ENCODE results near the gene ZFYVE27. TPM values are rescaled to one million over a fixed set of nuclear protein-coding genes. Genes with fewer than 3 reads are reported as not detected.

The ZFYVE27 gene
- polyA plus RNA-seq, 3 donors = 6.2 to 31.1 (median 9.7) TPM

DNA sequence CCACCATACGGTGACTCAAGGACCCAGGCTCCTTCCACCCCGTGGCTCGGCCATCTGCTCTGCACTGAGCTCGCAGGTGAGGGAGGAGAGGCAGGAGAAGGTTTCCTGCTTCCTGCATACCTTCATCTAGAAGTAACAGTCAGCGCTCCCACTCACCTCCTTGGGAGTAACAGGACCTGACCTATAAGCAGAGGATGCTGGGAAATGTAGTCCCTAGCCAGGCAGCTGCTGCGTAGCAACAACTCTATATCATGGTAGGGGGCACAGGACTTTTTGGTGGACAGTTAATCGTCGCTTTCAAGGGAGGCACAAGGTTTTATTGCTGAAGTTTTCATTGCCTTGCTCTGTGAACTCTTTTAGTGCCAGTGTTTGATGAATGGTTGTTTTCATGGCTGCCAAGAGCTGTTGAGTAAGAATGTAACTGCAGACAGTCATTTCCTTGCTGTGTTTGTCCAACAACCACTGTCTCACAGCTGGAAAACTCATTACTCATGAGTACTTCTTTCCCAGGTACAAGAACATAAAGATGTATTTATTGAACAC, 10.2 kb upstream of the ZFYVE27 start:
- H3K27me3 Mint-ChIP-seq (ENCODE audit: low read depth in 3 of 3) = peaks cover 0 to 2% (median 0%) of the 10 kb centered on the region in 3 donors
- H3K27ac ChIP-seq (ENCODE audit: low read depth in 1 of 2, low read length in 2 of 2) = no peak overlapping the region
- H3K4me1 Mint-ChIP-seq = peaks cover 16% of the 10 kb centered on the region
- H3K4me3 Mint-ChIP-seq = no peak overlapping the region
- no peaks in the 10 kb centered on the region for H3K79me2 ChIP-seq (ENCODE audit: insufficient read depth, low read length)
- no peaks in the 10 kb centered on the region for H3K36me3 ChIP-seq (replicated peaks in 1 of 2; ENCODE audit: control insufficient read depth in 1 of 2, insufficient read depth in 2 of 2, low read length in 2 of 2)
- H3K9me3 Mint-ChIP-seq = peaks cover 0 to 5% (median 0%) of the 10 kb centered on the region in 7 donors
- intact Hi-C loops (cut with micrococcal nuclease) = no loop called here
- H3K9ac ChIP-seq (ENCODE audit: insufficient read depth, low read length, poor library complexity, severe bottlenecking) = no peak overlapping the region
- no peak overlapping the region for H3K4me3 ChIP-seq (replicated peaks in 1 of 3; ENCODE audit: low read depth in 2 of 3, low read length in 3 of 3)
- no peaks in the 10 kb centered on the region for H3K27me3 ChIP-seq (ENCODE audit: control insufficient read depth in 2 of 2, insufficient read depth in 2 of 2, low read length in 2 of 2)
- peaks cover 3 to 4% of the 10 kb centered on the region in 2 donors for H3K36me3 Mint-ChIP-seq
- peaks cover 15 to 18% of the 10 kb centered on the region in 2 donors for H3K4me1 ChIP-seq (ENCODE audit: control insufficient read depth in 1 of 2, insufficient read depth in 2 of 2, low read length in 2 of 2)
- H4K20me1 ChIP-seq (ENCODE audit: insufficient read depth, low read length) = no peaks in the 10 kb centered on the region
- H3K27ac Mint-ChIP-seq = no peak overlapping the region
- no peak for DNase-seq
- WGBS (ENCODE audit: insufficient coverage) = 92% methylated on average over 3 of the region's 8 CpGs
- no peak overlapping the region for H3K4me2 ChIP-seq (replicated peaks; ENCODE audit: extremely low read depth, low read length, poor library complexity, severe bottlenecking)
- TF ChIP-seq, protein P1, sequence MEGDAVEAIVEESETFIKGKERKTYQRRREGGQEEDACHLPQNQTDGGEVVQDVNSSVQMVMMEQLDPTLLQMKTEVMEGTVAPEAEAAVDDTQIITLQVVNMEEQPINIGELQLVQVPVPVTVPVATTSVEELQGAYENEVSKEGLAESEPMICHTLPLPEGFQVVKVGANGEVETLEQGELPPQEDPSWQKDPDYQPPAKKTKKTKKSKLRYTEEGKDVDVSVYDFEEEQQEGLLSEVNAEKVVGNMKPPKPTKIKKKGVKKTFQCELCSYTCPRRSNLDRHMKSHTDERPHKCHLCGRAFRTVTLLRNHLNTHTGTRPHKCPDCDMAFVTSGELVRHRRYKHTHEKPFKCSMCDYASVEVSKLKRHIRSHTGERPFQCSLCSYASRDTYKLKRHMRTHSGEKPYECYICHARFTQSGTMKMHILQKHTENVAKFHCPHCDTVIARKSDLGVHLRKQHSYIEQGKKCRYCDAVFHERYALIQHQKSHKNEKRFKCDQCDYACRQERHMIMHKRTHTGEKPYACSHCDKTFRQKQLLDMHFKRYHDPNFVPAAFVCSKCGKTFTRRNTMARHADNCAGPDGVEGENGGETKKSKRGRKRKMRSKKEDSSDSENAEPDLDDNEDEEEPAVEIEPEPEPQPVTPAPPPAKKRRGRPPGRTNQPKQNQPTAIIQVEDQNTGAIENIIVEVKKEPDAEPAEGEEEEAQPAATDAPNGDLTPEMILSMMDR (IDR thresholded peaks at IDR 0.05) = no peak
- H2AFZ ChIP-seq (ENCODE audit: insufficient read depth, low read depth, low read length, poor library complexity, severe bottlenecking) = no peak overlapping the region
- H3K9me3 ChIP-seq (replicated peaks in 1 of 2; ENCODE audit: control insufficient read depth in 1 of 2, insufficient read depth in 1 of 2, low read length in 2 of 2) = no peaks in the 10 kb centered on the region

DNA sequence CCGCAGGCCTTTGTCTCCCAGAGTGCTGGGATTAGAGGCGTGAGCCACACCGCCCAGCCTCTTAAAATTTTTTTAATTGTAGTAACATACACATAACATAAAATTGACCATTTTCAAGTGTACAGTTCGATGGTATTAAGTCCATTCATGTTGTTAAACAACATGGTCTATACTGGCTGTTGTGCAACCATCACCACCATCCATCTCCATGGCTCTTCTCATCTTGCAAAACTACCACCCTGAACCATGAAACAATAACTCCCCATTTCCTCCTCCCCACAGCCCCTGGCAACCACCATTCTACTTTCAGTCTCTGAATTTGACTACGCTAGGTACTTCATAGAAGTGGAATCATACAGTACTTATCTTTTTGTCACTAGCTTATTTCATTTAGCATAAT, 7.9 kb upstream of the ZFYVE27 start:
- peaks cover 0 to 5% (median 0%) of the 10 kb centered on the region in 7 donors for H3K9me3 Mint-ChIP-seq
- Histone ChIP-seq H3K27ac (ENCODE audit: low read depth in 1 of 2, low read length in 2 of 2) (no peak overlapping the region), H3K9ac (ENCODE audit: insufficient read depth, low read length, poor library complexity, severe bottlenecking) (no peak overlapping the region), H3K4me1 (ENCODE audit: control insufficient read depth in 1 of 2, insufficient read depth in 2 of 2, low read length in 2 of 2) (peaks cover 14 to 17% of the 10 kb centered on the region in 2 donors), H3K4me2 (replicated peaks; ENCODE audit: extremely low read depth, low read length, poor library complexity, severe bottlenecking) (no peak overlapping the region), H3K4me3 (replicated peaks in 1 of 3; ENCODE audit: low read depth in 2 of 3, low read length in 3 of 3) (no peak overlapping the region), H4K20me1 (ENCODE audit: insufficient read depth, low read length) (no peaks in the 10 kb centered on the region), H3K79me2 (ENCODE audit: insufficient read depth, low read length) (no peaks in the 10 kb centered on the region), H3K27me3 (ENCODE audit: control insufficient read depth in 2 of 2, insufficient read depth in 2 of 2, low read length in 2 of 2) (no peaks in the 10 kb centered on the region), H2AFZ (ENCODE audit: insufficient read depth, low read depth, low read length, poor library complexity, severe bottlenecking) (no peak overlapping the region), H3K36me3 (replicated peaks in 1 of 2; ENCODE audit: control insufficient read depth in 1 of 2, insufficient read depth in 2 of 2, low read length in 2 of 2) (no peaks in the 10 kb centered on the region), H3K9me3 (replicated peaks in 1 of 2; ENCODE audit: control insufficient read depth in 1 of 2, insufficient read depth in 1 of 2, low read length in 2 of 2) (no peaks in the 10 kb centered on the region)
- peaks cover 0 to 2% (median 2%) of the 10 kb centered on the region in 3 donors for H3K27me3 Mint-ChIP-seq (ENCODE audit: low read depth in 3 of 3)
- no peaks in the 10 kb centered on the region for H3K36me3 Mint-ChIP-seq
- intact Hi-C loops (cut with micrococcal nuclease) = no loop called here
- H3K4me1 Mint-ChIP-seq = peaks cover 16% of the 10 kb centered on the region
- TF ChIP-seq, protein P1 (IDR thresholded peaks at IDR 0.05) = no peak
- H3K4me3 Mint-ChIP-seq = no peak overlapping the region
- H3K27ac Mint-ChIP-seq = peak overlapping the region in 1 of 7 donors; percentile 37
- 40% methylated on average over 1 of the region's 5 CpGs for WGBS (ENCODE audit: insufficient coverage)
- DNase-seq = no peak
